HG02938 (cell line): ENCODE measurements around the gene SIGLEC6.
"Not testable (repeated sequence)": the region's sequence is repeated elsewhere in the genome, so short reads cannot be mapped to it uniquely, and the experiment has no call there.

Source experiments
- ATAC-seq: cut with Tn5 transposase; IDR thresholded peaks from one replicate; pipeline ENCODE4 v1.9.1; 2021; ENCODE audit warnings: mild to moderate bottlenecking, moderate library complexity; ENCODE audit not compliant: unreplicated experiment

The SIGLEC6 gene

GRCh38 chr19:51509823-51510660 lies 21.4 kb downstream of the SIGLEC6 start:
- ATAC-seq, result no peak

DNA sequence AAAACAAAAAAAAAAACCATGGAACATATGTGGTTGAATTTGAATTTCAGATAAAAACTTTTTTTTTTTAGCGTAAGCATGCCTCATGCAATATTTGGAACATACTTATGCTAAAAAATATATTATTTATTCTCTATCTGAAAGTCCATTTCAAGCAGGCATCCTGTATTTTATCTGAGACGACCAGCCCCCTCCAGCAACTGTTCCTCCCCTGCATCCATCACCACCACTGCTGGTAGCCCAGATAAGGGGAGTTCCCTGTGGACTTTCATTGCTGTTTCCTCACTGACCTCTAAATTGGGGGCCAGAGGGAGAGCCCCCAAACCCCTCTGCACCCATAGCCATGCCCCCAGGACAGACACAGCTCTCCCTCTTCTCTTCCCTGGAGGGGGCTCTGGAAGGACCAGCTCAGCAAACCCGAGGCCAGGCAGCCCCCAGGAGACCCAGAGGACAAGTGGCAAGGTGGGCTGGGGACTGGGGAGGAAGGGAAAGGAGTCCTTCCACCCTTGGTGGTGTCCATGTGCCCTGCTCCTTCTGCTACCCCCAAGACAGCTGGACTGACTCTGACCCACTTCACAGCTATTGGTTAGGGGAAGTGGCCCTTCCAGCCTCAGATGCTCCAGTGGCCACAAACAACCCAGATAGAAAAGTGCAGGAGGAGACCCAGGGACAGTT lies 23.3 kb downstream of the SIGLEC6 start:
- no peak for ATAC-seq

GRCh38 chr19:51507640-51508058 lies 23.8 kb downstream of the SIGLEC6 start:
- no peak for ATAC-seq

GRCh38 chr19:51507192-51507591 lies 24.3 kb downstream of the SIGLEC6 start:
- ATAC-seq, result no peak

- ATAC-seq, result no peak
These were observed 25.6 kb downstream of the SIGLEC6 start for GRCh38 chr19:51505904-51506303.

DNA sequence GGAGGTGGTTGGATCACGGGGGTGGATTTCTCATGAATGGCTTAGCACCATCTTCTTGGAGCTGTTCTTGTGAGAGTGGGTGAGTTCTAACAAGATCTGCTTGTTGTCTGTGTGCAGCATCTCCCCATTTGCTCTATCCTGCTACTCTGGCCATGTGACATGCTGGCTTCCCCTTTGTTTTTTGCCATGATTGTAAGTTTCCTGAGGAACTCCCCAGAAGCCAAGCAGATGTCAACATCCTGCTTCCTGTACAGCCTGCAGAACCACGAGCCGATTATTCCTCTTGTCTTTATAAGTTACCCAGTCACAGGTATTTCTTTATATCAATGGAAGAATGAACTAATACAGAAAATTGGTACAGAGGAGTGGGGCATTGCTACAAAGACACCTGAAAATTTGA lies 27.6 kb downstream of the SIGLEC6 start:
- ATAC-seq, result no peak

DNA sequence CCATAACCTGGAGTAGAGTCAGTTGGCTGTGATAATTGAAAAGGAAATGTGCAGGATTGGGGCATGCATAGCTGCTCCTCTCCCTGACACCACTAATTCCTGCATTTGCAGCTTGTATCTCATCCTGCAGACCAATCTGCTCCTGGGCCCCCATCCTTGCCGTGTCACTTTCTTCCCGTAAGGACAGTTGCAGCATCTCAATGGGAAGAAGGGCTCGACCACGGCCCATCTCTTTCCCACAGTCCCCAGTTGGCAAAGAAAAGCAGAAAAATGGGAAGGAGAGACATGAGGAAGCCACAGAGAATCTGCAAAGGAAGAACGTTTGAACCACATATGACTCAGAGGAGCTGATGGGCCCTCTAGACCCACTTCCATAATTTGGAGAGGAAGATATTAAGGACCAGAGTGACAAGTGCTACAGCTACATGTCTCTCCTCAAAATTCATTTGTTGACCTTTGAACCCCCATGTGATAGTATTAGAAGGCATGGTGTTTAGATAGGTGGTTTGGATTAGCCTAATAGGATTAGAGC lies 28.1 kb downstream of the SIGLEC6 start:
- no peak for ATAC-seq

DNA sequence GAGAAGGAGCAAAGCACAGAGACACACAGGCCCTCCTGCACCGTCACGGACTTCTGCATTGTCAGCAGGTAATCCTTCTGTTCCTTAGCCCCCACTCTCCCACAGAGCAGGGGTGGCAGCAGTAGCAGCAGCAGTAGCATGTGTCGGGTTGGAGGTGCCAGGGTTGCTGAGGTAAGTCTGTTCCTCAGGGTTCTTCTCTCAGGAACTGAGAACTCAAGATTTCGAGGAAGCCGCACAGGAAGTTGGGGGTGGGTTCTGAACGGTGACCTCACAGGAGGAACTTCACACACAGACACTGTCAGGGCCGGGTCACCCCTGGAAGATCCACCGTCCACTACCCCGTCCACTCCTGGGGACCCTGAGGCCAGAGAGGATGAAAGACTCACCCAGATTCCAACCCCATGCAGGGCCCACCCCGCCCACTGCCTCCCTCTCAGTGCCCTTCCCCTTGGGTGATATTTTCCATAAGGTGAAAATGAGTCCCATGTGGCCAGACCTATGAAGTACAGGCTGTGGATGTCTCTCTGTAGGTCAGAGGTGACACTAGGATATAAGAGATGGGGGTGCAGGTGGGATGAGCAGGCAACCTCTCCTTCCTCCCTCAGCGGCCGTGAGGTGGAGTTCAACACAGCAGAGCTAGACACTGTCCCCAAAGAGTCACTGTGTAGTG lies 29.7 kb downstream of the SIGLEC6 start, which contains the start of gene SIGLEC12:
TSS of gene SIGLEC12 (minus strand) at position 207 of the 670 bp plus-strand sequence. CDS start at position 140, 67 bp downstream.
- no peak for ATAC-seq

DNA sequence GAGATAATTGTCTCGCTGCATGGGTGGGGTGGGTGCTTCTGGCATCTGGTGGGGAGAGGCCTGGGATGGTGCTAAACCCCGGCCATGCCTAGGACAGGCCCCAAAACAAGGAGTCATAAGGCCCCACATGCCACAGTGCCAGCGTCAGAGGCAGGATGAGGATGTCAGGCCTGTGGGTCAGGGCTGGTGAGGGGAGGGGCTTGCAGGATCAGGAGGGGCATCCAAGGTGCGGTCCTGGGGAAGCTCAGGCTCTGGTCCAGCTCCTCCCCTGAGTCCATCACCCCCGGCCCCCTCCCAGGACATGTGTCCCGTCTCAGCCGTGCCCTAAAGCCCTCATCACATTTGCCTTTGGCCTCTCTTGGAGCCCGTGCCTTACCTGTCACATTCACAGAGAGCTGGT lies 30.5 kb downstream of the SIGLEC6 start:
- not testable (repeated sequence) for ATAC-seq

- ATAC-seq, result no peak
These were observed 33.8 kb downstream of the SIGLEC6 start for GRCh38 chr19:51497666-51498065.

- no peak for ATAC-seq
These were observed 37.7 kb downstream of the SIGLEC6 start for GRCh38 chr19:51493776-51494175.

DNA sequence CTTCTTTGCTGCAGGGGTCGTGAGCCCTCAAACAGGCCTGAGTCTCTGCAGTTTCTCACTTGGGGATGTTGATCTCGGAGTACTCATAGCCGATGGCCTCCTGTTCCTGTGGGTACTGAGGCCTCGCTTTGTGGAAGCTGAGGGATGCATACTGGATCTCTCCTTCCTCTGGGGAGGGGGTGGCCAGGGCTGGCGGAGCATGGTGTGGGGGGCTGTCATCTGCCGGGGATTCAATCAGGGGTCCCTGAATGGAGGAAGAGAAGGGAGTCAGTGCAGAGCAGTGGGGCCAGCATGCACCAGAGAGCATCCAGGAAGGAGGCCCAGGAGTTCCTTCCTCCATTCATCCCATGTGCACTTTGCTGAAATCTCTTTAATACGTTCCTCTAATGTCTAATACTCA lies 39.9 kb downstream of the SIGLEC6 start:
- no peak for ATAC-seq

DNA sequence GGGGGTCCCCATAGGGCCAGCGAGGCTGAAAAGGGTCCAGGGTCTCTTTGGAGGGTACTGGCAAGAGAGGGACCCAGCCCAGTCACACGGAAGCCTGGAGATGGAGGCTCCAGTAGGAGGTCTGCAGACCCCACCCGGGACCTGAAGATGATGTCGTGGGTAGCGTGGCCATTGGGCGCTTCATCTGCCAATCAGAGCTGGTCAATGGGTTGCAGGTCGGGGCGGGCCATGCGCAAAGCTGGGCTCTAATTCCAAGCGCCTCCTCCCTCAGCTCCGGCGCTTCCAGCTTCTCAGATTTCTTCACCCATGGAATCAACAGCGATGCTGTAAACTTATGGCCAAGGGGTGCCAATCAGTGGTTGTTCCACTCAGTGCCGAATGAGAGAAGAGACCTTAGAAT lies 40.8 kb downstream of the SIGLEC6 start:
- no peak for ATAC-seq

GRCh38 chr19:51489113-51489512 lies 42.4 kb downstream of the SIGLEC6 start:
- no peak for ATAC-seq

- no peak for ATAC-seq
These were observed 43.0 kb downstream of the SIGLEC6 start for GRCh38 chr19:51488491-51488890.

DNA sequence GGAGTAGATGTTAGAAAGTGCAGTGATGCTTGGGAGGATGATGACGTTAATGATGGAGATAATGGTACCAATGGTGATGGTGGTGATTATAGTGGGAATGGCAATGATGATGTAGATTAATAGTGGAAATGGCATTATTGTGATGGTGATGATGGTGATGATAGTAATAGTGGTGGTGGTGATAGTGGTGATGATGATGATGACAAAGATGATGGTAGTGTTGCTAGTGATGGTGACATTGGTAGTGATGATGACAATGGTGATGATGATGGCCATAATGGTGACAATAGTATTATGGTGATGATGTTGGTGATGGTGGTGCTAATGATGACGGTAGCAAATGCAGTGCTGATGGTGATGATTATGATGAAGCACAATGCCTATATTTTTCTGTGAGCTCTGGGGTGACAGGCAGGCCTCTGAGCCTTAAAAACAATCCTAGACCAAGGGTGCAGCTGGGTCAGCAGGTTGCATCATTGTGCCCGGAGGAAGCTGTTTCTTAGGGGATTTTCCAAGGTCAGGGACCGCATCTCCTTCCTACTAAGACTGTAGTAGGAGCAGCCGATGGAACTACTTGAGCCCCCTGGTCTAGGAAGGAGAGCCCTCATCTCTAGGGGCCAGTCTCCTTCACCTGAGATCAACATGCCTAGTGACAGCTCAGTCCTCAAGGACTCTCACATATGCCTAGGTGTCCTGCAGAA lies 45.4 kb downstream of the SIGLEC6 start:
- ATAC-seq, result no peak

DNA sequence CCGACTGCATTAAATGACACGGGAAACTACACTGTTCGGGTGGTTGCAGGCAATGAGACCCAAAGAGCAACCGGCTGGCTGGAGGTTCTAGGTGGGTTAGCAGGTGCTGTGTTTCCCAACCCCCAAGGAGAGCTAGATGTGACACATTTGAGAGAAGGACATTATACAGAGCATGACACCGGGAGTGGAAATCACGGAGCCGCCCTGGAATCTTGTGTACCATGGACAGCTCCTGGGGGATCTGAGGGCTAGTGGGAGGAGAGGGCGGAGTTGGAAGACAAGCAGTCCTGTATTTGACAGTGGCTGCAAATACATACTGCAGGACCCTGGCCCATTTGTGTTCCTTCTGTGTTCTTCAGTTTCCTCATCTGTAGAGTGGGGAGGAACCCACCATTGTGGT lies 50.9 kb downstream of the SIGLEC6 start:
- ATAC-seq, result no peak

GRCh38 chr19:51479531-51480331 lies 51.7 kb downstream of the SIGLEC6 start:
- ATAC-seq, result no peak

GRCh38 chr19:51478381-51479234 lies 52.9 kb downstream of the SIGLEC6 start, which contains the start of gene CEACAM18:
Gene CEACAM18, plus strand, starts transcription at chr19:51478539.
- ATAC-seq, result no peak
